ENCODE data around the gene ZYX. TPM values are rescaled to one million over a fixed set of nuclear protein-coding genes. Genes with fewer than 3 reads are reported as not detected.
"Not testable (repeated sequence)": the region's sequence is repeated elsewhere in the genome, so short reads cannot be mapped to it uniquely, and the experiment has no call there.

ZYX gene
- total and polyA plus RNA-seq, 4 donors: 18.3 to 169 (median 98.0) TPM

GRCh38 chr7:143396625-143397556 lies 15.7 kb downstream of the ZYX start:
- Histone ChIP-seq H3K36me3 (ENCODE audit: control insufficient read depth, insufficient read depth, low read length) (peaks cover 28% of the 10 kb centered on the region), H3K27ac (ENCODE audit: low read depth, low read length) (no peak overlapping the region), H3K4me1 (ENCODE audit: control insufficient read depth, insufficient read depth, low read length) (peaks cover 10% of the 10 kb centered on the region), H3K9me3 (ENCODE audit: control insufficient read depth, insufficient read depth, low read length) (no peaks in the 10 kb centered on the region), H3K27me3 (ENCODE audit: control insufficient read depth, insufficient read depth, low read length) (no peaks in the 10 kb centered on the region), H3K4me3 (ENCODE audit: low read depth, low read length) (no peak overlapping the region)
- 87% methylated on average over 27 of the region's 28 CpGs for WGBS (ENCODE audit: insufficient coverage)
- DNase-seq (ENCODE audit: low read depth in 4 of 6, low spot score in 6 of 6): no peak

GRCh38 chr7:143397710-143398530 lies 16.8 kb downstream of the ZYX start:
- Histone ChIP-seq H3K27ac (ENCODE audit: low read depth, low read length) (no peak overlapping the region), H3K36me3 (ENCODE audit: control insufficient read depth, insufficient read depth, low read length) (peaks cover 19% of the 10 kb centered on the region), H3K27me3 (ENCODE audit: control insufficient read depth, insufficient read depth, low read length) (no peaks in the 10 kb centered on the region), H3K4me3 (ENCODE audit: low read depth, low read length) (no peak overlapping the region), H3K9me3 (ENCODE audit: control insufficient read depth, insufficient read depth, low read length) (no peaks in the 10 kb centered on the region), H3K4me1 (ENCODE audit: control insufficient read depth, insufficient read depth, low read length) (peaks cover 9% of the 10 kb centered on the region)
- DNase-seq (ENCODE audit: low read depth in 4 of 6, low spot score in 6 of 6): no peak
- 94% methylated on average over 14 of the region's 16 CpGs for WGBS (ENCODE audit: insufficient coverage)

- no peaks in the 10 kb centered on the region for H3K27me3 ChIP-seq (ENCODE audit: control insufficient read depth, insufficient read depth, low read length)
- no peak overlapping the region for H3K27ac ChIP-seq (ENCODE audit: low read depth, low read length)
- H3K4me1 ChIP-seq (ENCODE audit: control insufficient read depth, insufficient read depth, low read length): peaks cover 9% of the 10 kb centered on the region
- no peak overlapping the region for H3K4me3 ChIP-seq (ENCODE audit: low read depth, low read length)
- no peaks in the 10 kb centered on the region for H3K9me3 ChIP-seq (ENCODE audit: control insufficient read depth, insufficient read depth, low read length)
- no peak for DNase-seq (ENCODE audit: low read depth in 4 of 6, low spot score in 6 of 6)
- 96% methylated on average over 5 of the region's 14 CpGs for WGBS (ENCODE audit: insufficient coverage)
- peaks cover 14% of the 10 kb centered on the region for H3K36me3 ChIP-seq (ENCODE audit: control insufficient read depth, insufficient read depth, low read length)
Measured at GRCh38 chr7:143398616-143399015, 17.5 kb downstream of the ZYX start.

- WGBS (ENCODE audit: insufficient coverage): 80% methylated on average over 5 of the region's 8 CpGs
- H3K4me3 ChIP-seq (ENCODE audit: low read depth, low read length): no peak overlapping the region
- no peaks in the 10 kb centered on the region for H3K9me3 ChIP-seq (ENCODE audit: control insufficient read depth, insufficient read depth, low read length)
- no peaks in the 10 kb centered on the region for H3K27me3 ChIP-seq (ENCODE audit: control insufficient read depth, insufficient read depth, low read length)
- no peak overlapping the region for H3K27ac ChIP-seq (ENCODE audit: low read depth, low read length)
- DNase-seq (ENCODE audit: low read depth in 4 of 6, low spot score in 6 of 6): no peak
- peaks cover 9% of the 10 kb centered on the region for H3K4me1 ChIP-seq (ENCODE audit: control insufficient read depth, insufficient read depth, low read length)
- peaks cover 9% of the 10 kb centered on the region for H3K36me3 ChIP-seq (ENCODE audit: control insufficient read depth, insufficient read depth, low read length)
Measured at GRCh38 chr7:143399151-143399550, 18.0 kb downstream of the ZYX start.

- DNase-seq (ENCODE audit: low read depth in 4 of 6, low spot score in 6 of 6): no peak
- WGBS (ENCODE audit: insufficient coverage): 96% methylated on average over 16 of the region's 20 CpGs
- no peak overlapping the region for H3K4me3 ChIP-seq (ENCODE audit: low read depth, low read length)
- H3K36me3 ChIP-seq (ENCODE audit: control insufficient read depth, insufficient read depth, low read length): peaks cover 9% of the 10 kb centered on the region
- peaks cover 9% of the 10 kb centered on the region for H3K4me1 ChIP-seq (ENCODE audit: control insufficient read depth, insufficient read depth, low read length)
- H3K27ac ChIP-seq (ENCODE audit: low read depth, low read length): no peak overlapping the region
- H3K27me3 ChIP-seq (ENCODE audit: control insufficient read depth, insufficient read depth, low read length): no peaks in the 10 kb centered on the region
- H3K9me3 ChIP-seq (ENCODE audit: control insufficient read depth, insufficient read depth, low read length): no peaks in the 10 kb centered on the region
Measured at GRCh38 chr7:143399642-143400041, 18.5 kb downstream of the ZYX start.

- H3K4me3 ChIP-seq (ENCODE audit: low read depth, low read length): no peak overlapping the region
- no peaks in the 10 kb centered on the region for H3K27me3 ChIP-seq (ENCODE audit: control insufficient read depth, insufficient read depth, low read length)
- H3K9me3 ChIP-seq (ENCODE audit: control insufficient read depth, insufficient read depth, low read length): no peaks in the 10 kb centered on the region
- DNase-seq (ENCODE audit: low read depth in 4 of 6, low spot score in 6 of 6): no peak
- peaks cover 7% of the 10 kb centered on the region for H3K4me1 ChIP-seq (ENCODE audit: control insufficient read depth, insufficient read depth, low read length)
- peaks cover 7% of the 10 kb centered on the region for H3K36me3 ChIP-seq (ENCODE audit: control insufficient read depth, insufficient read depth, low read length)
- no peak overlapping the region for H3K27ac ChIP-seq (ENCODE audit: low read depth, low read length)
- 94% methylated on average over 12 of the region's 12 CpGs for WGBS (ENCODE audit: insufficient coverage)
Measured at GRCh38 chr7:143401265-143401664, 20.1 kb downstream of the ZYX start.

- not testable (repeated sequence) for H3K27ac ChIP-seq (ENCODE audit: low read depth, low read length); H3K36me3 ChIP-seq (ENCODE audit: control insufficient read depth, insufficient read depth, low read length); H3K27me3 ChIP-seq (ENCODE audit: control insufficient read depth, insufficient read depth, low read length); H3K4me1 ChIP-seq (ENCODE audit: control insufficient read depth, insufficient read depth, low read length); H3K4me3 ChIP-seq (ENCODE audit: low read depth, low read length); H3K9me3 ChIP-seq (ENCODE audit: control insufficient read depth, insufficient read depth, low read length); DNase-seq (ENCODE audit: low read depth in 4 of 6, low spot score in 6 of 6)
- WGBS (ENCODE audit: insufficient coverage): 100% methylated on average over 2 of the region's 4 CpGs
Measured at GRCh38 chr7:143402233-143402632, 21.1 kb downstream of the ZYX start.

- Histone ChIP-seq H3K27ac (ENCODE audit: low read depth, low read length) (no peak overlapping the region), H3K4me1 (ENCODE audit: control insufficient read depth, insufficient read depth, low read length) (peaks cover 15% of the 10 kb centered on the region), H3K27me3 (ENCODE audit: control insufficient read depth, insufficient read depth, low read length) (peaks cover 5% of the 10 kb centered on the region), H3K4me3 (ENCODE audit: low read depth, low read length) (no peak overlapping the region), H3K36me3 (ENCODE audit: control insufficient read depth, insufficient read depth, low read length) (no peaks in the 10 kb centered on the region), H3K9me3 (ENCODE audit: control insufficient read depth, insufficient read depth, low read length) (no peaks in the 10 kb centered on the region)
- DNase-seq (ENCODE audit: low read depth in 4 of 6, low spot score in 6 of 6): peak in 2 of 6 donors; percentile 15 to 77
- 32% methylated on average over 8 of the region's 9 CpGs for WGBS (ENCODE audit: insufficient coverage)
Measured at GRCh38 chr7:143405173-143406001, 24.2 kb downstream of the ZYX start.

GRCh38 chr7:143406002-143406357 lies 24.8 kb downstream of the ZYX start:
- H3K27me3 ChIP-seq (ENCODE audit: control insufficient read depth, insufficient read depth, low read length): peaks cover 5% of the 10 kb centered on the region
- H3K9me3 ChIP-seq (ENCODE audit: control insufficient read depth, insufficient read depth, low read length): no peaks in the 10 kb centered on the region
- H3K4me1 ChIP-seq (ENCODE audit: control insufficient read depth, insufficient read depth, low read length): peaks cover 19% of the 10 kb centered on the region
- H3K27ac ChIP-seq (ENCODE audit: low read depth, low read length): no peak overlapping the region
- peak in 1 of 6 donors; percentile 1 for DNase-seq (ENCODE audit: low read depth in 4 of 6, low spot score in 6 of 6)
- no peak overlapping the region for H3K4me3 ChIP-seq (ENCODE audit: low read depth, low read length)
- H3K36me3 ChIP-seq (ENCODE audit: control insufficient read depth, insufficient read depth, low read length): no peaks in the 10 kb centered on the region
- 100% methylated on average over 1 of the region's 3 CpGs for WGBS (ENCODE audit: insufficient coverage)

Data from spinal cord (tissue), 10 donors.